K562 (cell line): ENCODE data around the gene TUBGCP6. TPM values are rescaled to one million over a fixed set of nuclear protein-coding genes. Genes with fewer than 3 reads are reported as not detected.

ENCODE experiments used
- ATAC-seq: fragments of 200-7000 bp; cut with Tn5 transposase; 3 replicates; pipeline ENCODE4 v1.9.1; 2020; ENCODE audit warnings: moderate library complexity
- BruUV-seq: library from RNA; stranded (reverse); fragments of 400-500 nt; replicated peaks from 2 replicates; lab custom pipeline; 2021; lab: Mats Ljungman, UMichigan
- CTCF ChIA-PET: fragments of 300-600 bp; formaldehyde crosslinking; extraction: SDS; loops from one replicate; lab custom pipeline; 2021; ENCODE audit warnings: low intra/inter-chr PET ratio; lab: Yijun Ruan, JAX
- POLR2A ChIA-PET: fragments of 300-600, 350-650 bp; sonication (Branson Sonifier 250); formaldehyde crosslinking; extraction: SDS; loops from one replicate; lab custom pipeline; 2021; ENCODE audit warnings: antibody characterized with exemption, inconsistent platforms; lab: Yijun Ruan, JAX
- DNase-seq, 4 experiments: peaks; one replicate each; pipeline versions ENCODE4 v3.0.0 to v3.0.0-alpha.2; 2011 to 2018; ENCODE audit warnings: low spot score in 3 of 4, mixed read lengths in 3 of 4; ENCODE audit errors: extremely low read depth in 1 of 4
- FAIRE-seq: peaks from 2 replicates; lab custom pipeline; 2011; peaks lifted over from hg19 to GRCh38; lab: Jason Lieb, UNC
- H2AFZ ChIP-seq: 2 replicates; pipeline ENCODE4 v1.6.0; 2011; ENCODE audit warnings: low read depth, low read length, control low read depth, inconsistent platforms
- H3K27ac ChIP-seq: fragments of 200-600 bp; 3 replicates; pipeline ENCODE4 v1.8.0; 2011; ENCODE audit warnings: low read depth, mild to moderate bottlenecking, control low read depth, inconsistent platforms, low read length, moderate library complexity, mixed read lengths; ENCODE audit errors: extremely low read depth
- H3K27me3 ChIP-seq, 2 experiments: fragments of 300-600 bp in 1 of 2; 2 replicates in 1 of 2; 3 replicates in 1 of 2; pipeline versions ENCODE4 v1.6.0 to v1.8.0; 2011; ENCODE audit warnings: inconsistent platforms in 2 of 2, low read length in 2 of 2, mild to moderate bottlenecking in 1 of 2, mixed read lengths in 1 of 2, moderate library complexity in 1 of 2; ENCODE audit not compliant: control insufficient read depth in 2 of 2, insufficient read depth in 2 of 2
- H3K36me3 ChIP-seq: fragments of 300-600 bp; 3 replicates; pipeline ENCODE4 v1.8.0; 2011; ENCODE audit warnings: mild to moderate bottlenecking, low read length, inconsistent platforms; ENCODE audit not compliant: control insufficient read depth, insufficient read depth
- H3K4me1 ChIP-seq, 2 experiments: fragments of 200-600 bp in 1 of 2; replicated peaks in 1 of 2; 2 replicates in 1 of 2; 3 replicates in 1 of 2; pipeline versions ENCODE4 v1.5.1 to v1.8.0; 2011; ENCODE audit warnings: inconsistent platforms in 2 of 2, low read length in 2 of 2, mild to moderate bottlenecking in 1 of 2, mixed read lengths in 1 of 2, moderate library complexity in 1 of 2; ENCODE audit not compliant: control insufficient read depth in 2 of 2, insufficient read depth in 2 of 2
- H3K4me2 ChIP-seq: 2 replicates; pipeline ENCODE4 v1.6.1; 2011; ENCODE audit warnings: low read length, control low read depth, inconsistent platforms, mixed read lengths; ENCODE audit not compliant: insufficient read depth
- H3K4me3 ChIP-seq: fragments of 200-600 bp; sonication (generic), shearing (Covaris generic); 2 replicates; pipeline ENCODE4 v1.5.1; 2016; ENCODE audit warnings: control low read depth, inconsistent platforms
- H3K79me2 ChIP-seq: fragments of 200-600 bp; 3 replicates; pipeline ENCODE4 v1.8.0; 2011; ENCODE audit warnings: low read length, inconsistent platforms; ENCODE audit not compliant: control insufficient read depth, insufficient read depth
- H3K9ac ChIP-seq, 2 experiments: 2 replicates each; pipeline versions ENCODE4 v1.6.0 to v1.6.1; 2011; ENCODE audit warnings: low read depth in 2 of 2, low read length in 2 of 2, control low read depth in 1 of 2, inconsistent platforms in 1 of 2, mild to moderate bottlenecking in 1 of 2, mixed read lengths in 1 of 2; ENCODE audit not compliant: insufficient read depth in 1 of 2
- H3K9me1 ChIP-seq: one replicate; pipeline ENCODE4 v1.6.0; 2011; ENCODE audit warnings: inconsistent platforms, mild to moderate bottlenecking, low read length, moderate library complexity; ENCODE audit not compliant: control insufficient read depth, insufficient read depth
- H3K9me3 ChIP-seq: replicated peaks from 2 replicates; pipeline ENCODE4 v1.5.1; 2011; ENCODE audit warnings: low read depth, low read length, inconsistent platforms; ENCODE audit not compliant: control insufficient read depth, insufficient read depth
- H4K20me1 ChIP-seq: replicated peaks from 2 replicates; pipeline ENCODE4 v1.6.1; 2011; ENCODE audit warnings: low read length, inconsistent platforms, mixed read lengths; ENCODE audit not compliant: control insufficient read depth, insufficient read depth
- CHD7 ChIP-seq: fragments of 200-600 bp; sonication (generic); IDR thresholded peaks from one replicate; pipeline ENCODE4 v1.6.1; 2012; ENCODE audit warnings: mild to moderate bottlenecking, low read depth, low read length, inconsistent platforms
- GABPA ChIP-seq: fragments of 200-800 bp; sonication (Bioruptor generic); conservative IDR thresholded peaks from 2 replicates; pipeline ENCODE4 v1.6.1; 2016; ENCODE audit warnings: low read depth, missing genetic modification characterization, missing compliant biosample characterization
- GABPB1 ChIP-seq: sonication (generic); formaldehyde crosslinking; IDR thresholded peaks from 2 replicates; pipeline ENCODE4 v1.8.0; 2022; ENCODE audit warnings: mild to moderate bottlenecking, missing genetic modification reagents
- MAZ ChIP-seq, 2 experiments: fragments of 450-650 bp in 1 of 2; sonication (generic) in 1 of 2; formaldehyde crosslinking; IDR thresholded peaks in 1 of 2; conservative IDR thresholded peaks in 1 of 2; 2 replicates each; pipeline versions ENCODE4 v1.4.0 to v1.5.0; 2020; ENCODE audit warnings: mild to moderate bottlenecking in 1 of 2, missing genetic modification reagents in 1 of 2
- VEZF1 ChIP-seq: fragments of 200-800 bp; sonication (Bioruptor generic); IDR thresholded peaks from 2 replicates; pipeline ENCODE4 v1.6.1; 2017; ENCODE audit warnings: missing genetic modification characterization, missing compliant biosample characterization
- WGBS: fragments of 100-300 bp; shearing (Covaris generic); methylation state at CpG from one replicate; pipeline ENCODE4 v1.1.6; 2016; ENCODE audit warnings: low coverage, mixed read lengths; ENCODE audit not compliant: insufficient coverage; ENCODE audit errors: missing lambda C conversion rate; 5-methylcytosine and 5-hydroxymethylcytosine counted together
- in situ Hi-C: fragments of 300-500 bp; cut with MboI; formaldehyde crosslinking; loops from 4 replicates; pipeline ENCODE4 v1.15.0; 2018; ENCODE audit warnings: inconsistent platforms, mixed read lengths
- intact Hi-C: fragments of 100-400 bp; cut with micrococcal nuclease; formaldehyde crosslinking; loops from 2 replicates; pipeline ENCODE4 v1.14.2; 2022
- polyA plus RNA-seq, 8 experiments: library from polyadenylated mRNA; depleted of rRNA in 4 of 8; stranded (reverse) in 5 of 8; unstranded in 3 of 8; fragments of >200 nt; fragmentation: Nextera tagmentation in 2 of 8; fragmentation: Illumina TruSeq in 1 of 8; extraction: Ambion mirVana in 2 of 8; extraction: Trizol in 1 of 8; gene quantifications; 2 replicates each; pipeline versions ENCODE4 v1.2.1 to v1.2.3, GENCODE V29; 2011 to 2014; ENCODE audit warnings: inconsistent platforms in 1 of 8, missing spikeins in 1 of 8
- total RNA-seq, 7 experiments: library from RNA; depleted of rRNA in 6 of 7; stranded (reverse); fragments of >200 nt in 6 of 7; fragmentation: Illumina TruSeq in 2 of 7; extraction: Trizol in 2 of 7; gene quantifications; 2 replicates each; pipeline versions ENCODE4 v1.2.1 to v1.2.3, GENCODE V29; 2011 to 2021; ENCODE audit warnings: low replicate concordance in 1 of 7

TUBGCP6 gene
- total and polyA plus RNA-seq, 9 of the 15 experiments (the other 6 are each of a cell fraction or from before 2014, with no cell fraction given), result 0.76 to 33.0 (median 10.1) TPM

- Histone ChIP-seq H4K20me1 (peaks cover 11% of the 10 kb centered on the region), H3K4me1 (peaks cover 9 to 65% of the 10 kb centered on the region in 2 experiments), H2AFZ (peak overlapping the region; percentile 77), H3K79me2 (peaks cover 68% of the 10 kb centered on the region), H3K27me3 (no peaks in the 10 kb centered on the region), H3K36me3 (peaks cover 37% of the 10 kb centered on the region; the same call in 2 of the 3 replicates), H3K4me2 (peak overlapping the region; percentile 79), H3K9me3 (no peaks in the 10 kb centered on the region), H3K4me3 (peak overlapping the region; percentile 76), H3K9me1 (no peaks in the 10 kb centered on the region), H3K9ac (peak overlapping the region; percentile 80 to 93), H3K27ac (peak overlapping the region; percentile 81)
- FAIRE-seq (no peak), DNase-seq (peak in 2 of 4 experiments; percentile 59 to 64), ATAC-seq (peak; percentile 23)
- 14% methylated on average over 16 of the region's 53 CpGs for WGBS
- intact Hi-C loops, result no loop called here
- TSS peak; percentile 80 for BruUV-seq
- CTCF ChIA-PET, result no interaction called here
- in situ Hi-C loops, result no loop called here
- POLR2A ChIA-PET, result interaction anchor here (0.8 kb wide), 1 partner anchor 11 kb away, joined by 3 read pairs; no protein-coding TSS in a partner anchor
- peak; percentile 6 for TF ChIP-seq GABPA (tag)
- TF ChIP-seq MAZ (CRISPR knock-in tag; conservative IDR thresholded peaks at IDR 0.05 in 1 of 2, IDR thresholded peaks at IDR 0.05 in 1 of 2), result no peak
- no peak for TF ChIP-seq CHD7
- TF ChIP-seq VEZF1 (CRISPR knock-in tag), result peak; percentile 38; the same call in 1 of the 2 replicates
- 0 out of 2 replicates have a peak, but pooled peaks have one; percentile 2 for TF ChIP-seq GABPB1 (CRISPR knock-in tag)
These were observed 620 bp upstream of the TUBGCP6 start for GRCh38 chr22:50245214-50246072.
